ENCODE data around the gene MYT1. TPM values are rescaled to one million over a fixed set of nuclear protein-coding genes. Genes with fewer than 3 reads are reported as not detected.

The MYT1 gene
- total RNA-seq, 2 donors from 2014 or later = 0.16 TPM; not detected in 1

GRCh38 chr20:64247307-64247618 is 83.0 kb downstream of the MYT1 start:
- H3K27ac Mint-ChIP-seq = no peak overlapping the region
- no peak for DNase-seq (ENCODE audit: low spot score in 2 of 2)
- ATAC-seq = no peak
- no peaks in the 10 kb centered on the region for H3K9me3 Mint-ChIP-seq
- H3K36me3 Mint-ChIP-seq = no peaks in the 10 kb centered on the region

DNA sequence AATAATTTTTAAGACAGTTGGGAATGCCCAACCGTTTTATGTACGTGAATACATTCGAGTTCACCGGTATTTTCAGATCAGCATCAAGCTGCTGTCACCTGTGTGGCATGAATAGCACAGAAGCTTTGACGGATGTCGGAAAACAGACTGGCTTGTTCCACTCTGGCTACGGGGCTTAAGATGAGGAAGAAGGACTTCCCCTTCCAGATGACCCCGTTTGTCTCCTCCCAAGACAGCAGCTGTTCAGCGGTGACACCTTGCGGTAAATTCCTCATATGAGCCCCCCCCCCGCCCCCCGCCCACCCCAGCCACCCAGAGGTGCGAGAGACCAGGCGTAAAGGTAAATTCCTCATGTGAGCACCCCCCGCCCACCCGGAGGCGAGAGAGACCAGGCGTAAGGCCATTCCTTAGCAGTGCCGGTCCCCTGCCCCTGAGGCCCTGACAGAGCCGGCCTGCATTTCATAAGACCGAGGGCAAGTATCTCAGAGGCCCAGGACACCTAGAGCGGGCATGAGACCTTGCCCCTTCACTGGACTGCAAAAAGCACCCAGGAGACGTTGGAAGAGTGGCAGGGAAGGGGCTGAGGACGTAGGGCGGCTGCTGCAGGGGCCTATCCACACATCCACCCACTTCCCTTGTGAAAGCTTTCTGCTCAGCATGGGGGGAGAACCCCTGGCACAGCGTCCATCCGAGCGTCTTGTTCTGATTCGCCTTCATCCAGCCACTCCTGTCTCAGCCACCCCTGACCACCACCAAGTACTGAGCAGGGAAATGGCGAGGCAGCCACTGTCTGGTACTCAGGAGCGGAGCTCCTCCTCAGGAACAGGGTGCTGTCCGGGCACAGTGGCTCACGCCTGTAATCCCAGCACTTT is 84.0 kb downstream of the MYT1 start:
- no peak for DNase-seq (ENCODE audit: low spot score in 2 of 2)
- ATAC-seq = no peak
- Mint-ChIP-seq H3K9me3 (no peaks in the 10 kb centered on the region), H3K27ac (no peak overlapping the region), H3K36me3 (no peaks in the 10 kb centered on the region)

DNA sequence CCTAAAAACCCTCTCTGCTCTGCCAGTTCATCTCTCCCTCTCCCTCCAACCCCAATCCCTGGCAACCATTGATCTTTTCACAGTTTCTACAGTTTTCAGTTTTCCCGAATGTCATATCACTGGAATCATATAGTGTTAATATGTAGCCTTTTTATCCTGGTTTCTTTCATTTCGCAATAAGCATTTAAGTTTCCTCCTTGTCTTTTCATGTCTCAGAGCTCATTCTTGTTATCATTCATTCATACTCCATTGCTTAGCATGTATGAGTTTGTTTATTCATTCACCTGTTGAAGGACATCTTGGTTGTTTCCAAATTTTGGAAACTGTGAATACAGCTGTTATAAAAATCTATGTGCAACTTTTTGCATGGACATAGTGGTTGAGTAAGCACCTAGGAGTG is 85.8 kb downstream of the MYT1 start:
- DNase-seq (ENCODE audit: low spot score in 2 of 2) = no peak
- H3K27ac Mint-ChIP-seq = no peak overlapping the region
- H3K36me3 Mint-ChIP-seq = peaks cover 0 to 7% of the 10 kb centered on the region in 2 donors
- no peaks in the 10 kb centered on the region for H3K9me3 Mint-ChIP-seq
- ATAC-seq = no peak

DNA sequence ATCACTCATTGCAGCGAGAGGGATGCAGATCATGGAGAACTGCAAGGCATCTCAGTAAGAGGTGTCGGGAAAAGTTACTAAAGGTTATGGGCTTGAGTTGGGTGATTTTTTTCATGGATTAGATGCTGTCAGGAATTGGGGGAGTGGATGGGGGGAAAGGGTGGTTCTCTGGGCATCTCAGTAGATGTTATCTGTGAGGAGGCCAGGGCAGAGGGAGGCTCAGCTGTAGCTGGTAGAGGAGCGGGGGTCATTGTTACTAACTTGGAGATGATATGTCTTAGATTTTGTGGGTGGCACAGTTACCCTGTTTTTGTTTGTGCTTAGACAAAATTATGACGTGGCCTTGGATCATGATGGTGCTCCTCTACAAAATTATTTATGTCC is 88.7 kb downstream of the MYT1 start:
- Mint-ChIP-seq H3K36me3 (peaks cover 0 to 14% of the 10 kb centered on the region in 2 donors), H3K27ac (no peak overlapping the region), H3K9me3 (no peaks in the 10 kb centered on the region)
- ATAC-seq (no peak), DNase-seq (ENCODE audit: low spot score in 2 of 2) (no peak)

DNA sequence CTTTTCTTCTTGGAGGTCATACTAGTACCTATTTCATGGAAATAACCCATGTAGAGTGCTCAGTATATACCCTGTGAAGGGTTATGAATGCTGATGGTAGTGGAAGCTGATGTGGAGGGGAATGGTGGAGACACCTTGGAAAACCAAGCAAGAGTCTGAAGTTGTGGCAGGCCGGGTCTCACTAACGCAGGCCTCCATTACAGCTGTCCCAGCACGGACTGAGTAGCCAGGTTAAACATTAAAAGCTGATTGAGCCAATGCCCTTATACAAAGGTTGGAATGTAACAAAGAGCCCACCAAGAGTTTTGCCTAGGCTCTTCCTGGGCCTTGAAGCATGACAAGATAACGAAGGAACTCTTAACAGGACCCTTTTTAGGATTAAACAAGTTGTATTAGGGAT is 89.2 kb downstream of the MYT1 start:
- no peak for ATAC-seq
- Mint-ChIP-seq H3K36me3 (peaks cover 0 to 14% of the 10 kb centered on the region in 2 donors), H3K9me3 (no peaks in the 10 kb centered on the region), H3K27ac (no peak overlapping the region)
- DNase-seq (ENCODE audit: low spot score in 2 of 2) = no peak

- peak overlapping the region in 1 of 2 donors; percentile 85 for H3K27ac Mint-ChIP-seq
- no peak for DNase-seq (ENCODE audit: low spot score in 2 of 2)
- ATAC-seq = no peak
- no peaks in the 10 kb centered on the region for H3K9me3 Mint-ChIP-seq
- peaks cover 0 to 14% of the 10 kb centered on the region in 2 donors for H3K36me3 Mint-ChIP-seq
These were observed 89.9 kb downstream of the MYT1 start for GRCh38 chr20:64254156-64254555.

GRCh38 chr20:64254571-64255360 is 90.5 kb downstream of the MYT1 start:
- H3K27ac Mint-ChIP-seq = peak overlapping the region; percentile 85

GRCh38 chr20:64255361-64256281 is 91.4 kb downstream of the MYT1 start, which contains the start of gene PCMTD2:
Gene PCMTD2, plus strand, starts transcription at chr20:64255748. Its CDS starts 4,218 bp downstream, at chr20:64259966.
- Mint-ChIP-seq H3K27ac (peak within 1 kb of the TSS; percentile 97), H3K36me3 (peaks cover 0 to 14% of the 10 kb centered on the region in 2 donors), H3K9me3 (no peaks in the 10 kb centered on the region)
- ATAC-seq = peak; percentile 90 to 92
- DNase-seq (ENCODE audit: low spot score in 2 of 2) = peak; percentile 91 to 92

More at GRCh38 chr20:64254571-64255360, 90.5 kb downstream of the MYT1 start:
- peaks cover 0 to 14% of the 10 kb centered on the region in 2 donors for H3K36me3 Mint-ChIP-seq
- no peaks in the 10 kb centered on the region for H3K9me3 Mint-ChIP-seq
- DNase-seq (ENCODE audit: low spot score in 2 of 2) = no peak
- ATAC-seq = no peak

GRCh38 chr20:64256282-64256935 is 92.2 kb downstream of the MYT1 start:
- DNase-seq (ENCODE audit: low spot score in 2 of 2) (no peak), ATAC-seq (no peak)
- Mint-ChIP-seq H3K27ac (peak overlapping the region; percentile 97), H3K9me3 (no peaks in the 10 kb centered on the region), H3K36me3 (peaks cover 0 to 14% of the 10 kb centered on the region in 2 donors)

GRCh38 chr20:64257107-64257757 is 93.0 kb downstream of the MYT1 start:
- H3K36me3 Mint-ChIP-seq = peaks cover 0 to 14% of the 10 kb centered on the region in 2 donors
- H3K9me3 Mint-ChIP-seq = no peaks in the 10 kb centered on the region
- ATAC-seq (no peak), DNase-seq (ENCODE audit: low spot score in 2 of 2) (no peak)
- peak overlapping the region; percentile 72 to 97 for H3K27ac Mint-ChIP-seq

DNA sequence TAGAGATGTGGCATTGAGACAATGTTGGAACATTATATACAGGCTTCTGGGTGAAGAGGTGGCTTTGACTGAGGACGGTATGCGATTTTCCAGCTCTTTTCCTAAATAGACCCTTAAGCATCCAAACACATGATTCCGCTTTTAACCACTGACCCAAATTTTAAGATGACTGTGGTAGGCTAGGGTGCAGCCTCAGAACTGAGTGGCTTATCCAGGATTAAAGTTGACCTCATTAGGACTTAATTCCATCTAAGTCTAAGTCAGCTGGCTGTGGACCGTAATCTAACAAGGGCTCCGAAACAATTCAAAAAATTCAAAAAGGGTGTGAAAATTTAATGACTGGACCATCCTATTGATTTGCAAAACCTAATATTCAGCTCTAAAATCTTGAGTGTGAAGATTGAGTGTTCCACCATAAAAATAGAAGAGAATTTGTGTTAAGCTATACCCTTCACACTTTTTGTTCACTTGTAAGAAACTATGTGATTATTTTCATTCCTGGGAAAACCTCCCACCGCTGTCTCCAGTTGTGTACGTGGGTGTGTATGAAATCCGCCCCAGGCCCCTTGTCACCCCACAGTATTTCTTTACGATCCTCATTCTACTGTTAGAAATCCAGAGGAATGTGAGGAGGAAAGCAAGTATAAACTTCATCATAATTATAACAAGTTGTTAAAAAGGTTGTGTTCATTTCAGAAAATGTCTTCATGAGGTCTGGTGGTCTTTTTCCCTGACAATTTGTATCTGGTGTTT is 94.0 kb downstream of the MYT1 start:
- DNase-seq (ENCODE audit: low spot score in 2 of 2) = no peak
- Mint-ChIP-seq H3K9me3 (no peaks in the 10 kb centered on the region), H3K36me3 (peaks cover 0 to 14% of the 10 kb centered on the region in 2 donors), H3K27ac (peak overlapping the region in 1 of 2 donors; percentile 44)
- ATAC-seq = no peak

GRCh38 chr20:64260239-64260638 is 96.0 kb downstream of the MYT1 start:
- Mint-ChIP-seq H3K27ac (peak overlapping the region in 1 of 2 donors; percentile 87), H3K36me3 (peaks cover 0 to 7% of the 10 kb centered on the region in 2 donors), H3K9me3 (no peaks in the 10 kb centered on the region)
- ATAC-seq (no peak), DNase-seq (ENCODE audit: low spot score in 2 of 2) (no peak)

GRCh38 chr20:64261138-64261537 is 96.9 kb downstream of the MYT1 start:
- H3K36me3 Mint-ChIP-seq = peaks cover 0 to 4% of the 10 kb centered on the region in 2 donors
- no peaks in the 10 kb centered on the region for H3K9me3 Mint-ChIP-seq
- H3K27ac Mint-ChIP-seq = peak overlapping the region; percentile 14 to 74
- DNase-seq (ENCODE audit: low spot score in 2 of 2) (no peak), ATAC-seq (no peak)

DNA sequence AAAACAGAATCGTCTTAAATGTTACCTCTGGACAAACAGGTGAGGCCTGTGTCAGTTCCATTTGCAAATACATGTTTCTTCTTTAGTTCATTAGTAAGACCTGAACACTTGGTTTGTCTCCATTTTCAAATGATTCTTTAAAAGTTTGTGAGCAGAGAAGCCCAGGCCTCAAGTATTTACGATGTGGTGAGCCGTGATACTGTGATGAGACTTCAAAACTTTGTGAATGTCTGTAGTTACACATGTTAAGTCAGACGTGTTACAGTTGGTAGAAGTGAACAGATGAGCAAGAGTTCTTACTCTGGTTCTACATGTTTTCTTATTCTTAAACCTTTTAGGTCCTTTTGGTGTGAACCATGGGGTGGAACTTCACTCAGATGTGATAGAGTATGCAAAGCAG is 99.8 kb downstream of the MYT1 start:
- ATAC-seq (no peak), DNase-seq (ENCODE audit: low spot score in 2 of 2) (no peak)
- Mint-ChIP-seq H3K27ac (no peak overlapping the region), H3K9me3 (no peaks in the 10 kb centered on the region), H3K36me3 (no peaks in the 10 kb centered on the region)

GRCh38 chr20:64265201-64265600 is 100.9 kb downstream of the MYT1 start:
- no peaks in the 10 kb centered on the region for H3K9me3 Mint-ChIP-seq
- no peak for DNase-seq (ENCODE audit: low spot score in 2 of 2)
- no peak for ATAC-seq
- peaks cover 0 to 3% of the 10 kb centered on the region in 2 donors for H3K36me3 Mint-ChIP-seq
- no peak overlapping the region for H3K27ac Mint-ChIP-seq
